ENCODE data around the gene AATF. TPM values are rescaled to one million over a fixed set of nuclear protein-coding genes. Genes with fewer than 3 reads are reported as not detected.

Gene AATF
- total RNA-seq, 1 experiment from 2014 or later = 85.2 TPM

- no peaks in the 10 kb centered on the region for H3K27me3 Mint-ChIP-seq (ENCODE audit: insufficient read depth, unreplicated experiment)
- peaks cover 27% of the 10 kb centered on the region for H3K4me1 Mint-ChIP-seq (ENCODE audit: insufficient read depth, unreplicated experiment)
- no peaks in the 10 kb centered on the region for H3K36me3 Mint-ChIP-seq (ENCODE audit: insufficient read depth, unreplicated experiment)
- H3K9me3 Mint-ChIP-seq (ENCODE audit: unreplicated experiment) = no peaks in the 10 kb centered on the region
- CTCF ChIA-PET = interaction anchor here (0.5 to 0.6 kb wide), 2 partner anchors 18 to 22 kb away, joined by 3 to 4 read pairs; no protein-coding TSS in a partner anchor
- intact Hi-C loops (cut with micrococcal nuclease) = no loop called here
- H3K4me3 Mint-ChIP-seq (ENCODE audit: unreplicated experiment) = no peak overlapping the region
- no peak overlapping the region for H3K27ac Mint-ChIP-seq (ENCODE audit: low read depth, unreplicated experiment)
- no peak for DNase-seq (ENCODE audit: unreplicated experiment)
- POLR2A ChIA-PET = interaction anchor here (1.5 kb wide), 1 partner anchor 21 kb away, joined by 4 read pairs; no protein-coding TSS in a partner anchor
- no peak for TF ChIP-seq CTCF (IDR thresholded peaks at IDR 0.05; ENCODE audit: unreplicated experiment)
- BruUV-seq (replicated peaks) = no TSS peak
These were observed 24.9 kb upstream of the AATF start for GRCh38 chr17:36923814-36924221.

- POLR2A ChIA-PET = no interaction called here
- no peaks in the 10 kb centered on the region for H3K9me3 Mint-ChIP-seq (ENCODE audit: unreplicated experiment)
- BruUV-seq (replicated peaks) = no TSS peak
- no peak overlapping the region for H3K27ac Mint-ChIP-seq (ENCODE audit: low read depth, unreplicated experiment)
- CTCF ChIA-PET = no interaction called here
- peaks cover 4% of the 10 kb centered on the region for H3K27me3 Mint-ChIP-seq (ENCODE audit: insufficient read depth, unreplicated experiment)
- H3K36me3 Mint-ChIP-seq (ENCODE audit: insufficient read depth, unreplicated experiment) = no peaks in the 10 kb centered on the region
- DNase-seq (ENCODE audit: unreplicated experiment) = no peak
- H3K4me3 Mint-ChIP-seq (ENCODE audit: unreplicated experiment) = no peak overlapping the region
- peaks cover 12% of the 10 kb centered on the region for H3K4me1 Mint-ChIP-seq (ENCODE audit: insufficient read depth, unreplicated experiment)
- intact Hi-C loops (cut with micrococcal nuclease) = no loop called here
- no peak for TF ChIP-seq CTCF (IDR thresholded peaks at IDR 0.05; ENCODE audit: unreplicated experiment)
These were observed 22.5 kb upstream of the AATF start for GRCh38 chr17:36926226-36926625.

GRCh38 chr17:36926701-36927100 is 22.1 kb upstream of the AATF start:
- TF ChIP-seq CTCF (IDR thresholded peaks at IDR 0.05; ENCODE audit: unreplicated experiment) = no peak
- BruUV-seq (replicated peaks) = no TSS peak
- peaks cover 9% of the 10 kb centered on the region for H3K27me3 Mint-ChIP-seq (ENCODE audit: insufficient read depth, unreplicated experiment)
- intact Hi-C loops (cut with micrococcal nuclease) = no loop called here
- no peak overlapping the region for H3K4me3 Mint-ChIP-seq (ENCODE audit: unreplicated experiment)
- ChIA-PET CTCF (no interaction called here), POLR2A (no interaction called here)
- no peak overlapping the region for H3K27ac Mint-ChIP-seq (ENCODE audit: low read depth, unreplicated experiment)
- no peaks in the 10 kb centered on the region for H3K9me3 Mint-ChIP-seq (ENCODE audit: unreplicated experiment)
- no peaks in the 10 kb centered on the region for H3K36me3 Mint-ChIP-seq (ENCODE audit: insufficient read depth, unreplicated experiment)
- no peak for DNase-seq (ENCODE audit: unreplicated experiment)
- peaks cover 11% of the 10 kb centered on the region for H3K4me1 Mint-ChIP-seq (ENCODE audit: insufficient read depth, unreplicated experiment)

GRCh38 chr17:36928471-36929345 is 20.0 kb upstream of the AATF start:
- TF ChIP-seq CTCF (IDR thresholded peaks at IDR 0.05; ENCODE audit: unreplicated experiment) = no peak
- ChIA-PET POLR2A (interaction anchor here (0.7 kb wide), 1 partner anchor 14 kb away, joined by 3 read pairs; no protein-coding TSS in a partner anchor), CTCF (interaction anchor here (0.6 to 0.7 kb wide), 3 partner anchors 18 to 813 kb away, joined by 3 to 5 read pairs (median 4); no protein-coding TSS in a partner anchor)
- Mint-ChIP-seq H3K4me3 (ENCODE audit: unreplicated experiment) (no peak overlapping the region), H3K4me1 (ENCODE audit: insufficient read depth, unreplicated experiment) (peaks cover 18% of the 10 kb centered on the region), H3K27me3 (ENCODE audit: insufficient read depth, unreplicated experiment) (peaks cover 11% of the 10 kb centered on the region), H3K9me3 (ENCODE audit: unreplicated experiment) (no peaks in the 10 kb centered on the region), H3K36me3 (ENCODE audit: insufficient read depth, unreplicated experiment) (no peaks in the 10 kb centered on the region), H3K27ac (ENCODE audit: low read depth, unreplicated experiment) (no peak overlapping the region)
- intact Hi-C loops (cut with micrococcal nuclease) = no loop called here
- DNase-seq (ENCODE audit: unreplicated experiment) = no peak
- no TSS peak for BruUV-seq (replicated peaks)
